Transverse colon (tissue), 4 donors: ENCODE measurements around the gene ENDOV. TPM values are rescaled to one million over a fixed set of nuclear protein-coding genes. Genes with fewer than 3 reads are reported as not detected.

ENCODE experiments used
- DNase-seq: peaks from one replicate; pipeline ENCODE4 v3.0.0-alpha.2; 2019
- H3K27ac ChIP-seq, 4 donors: fragments of 200-600 bp; sonication (generic); 2 replicates each; pipeline ENCODE4 v1.5.1; 2016 to 2018; ENCODE audit warnings: inconsistent platforms in 4 of 4
- H3K27me3 ChIP-seq: fragments of 200-600 bp; sonication (generic); 2 replicates; pipeline ENCODE4 v1.5.1; 2017; ENCODE audit warnings: inconsistent platforms
- H3K36me3 ChIP-seq, 4 donors: fragments of 200-600 bp; sonication (generic); 2 replicates each; pipeline ENCODE4 v1.5.1; 2017 to 2019; ENCODE audit warnings: inconsistent platforms in 4 of 4
- H3K4me1 ChIP-seq, 4 donors: fragments of 200-600 bp; sonication (generic); 2 replicates each; pipeline ENCODE4 v1.5.1; 2017 to 2020; ENCODE audit warnings: inconsistent platforms in 4 of 4
- H3K4me3 ChIP-seq, 4 donors: fragments of 200-600 bp; sonication (generic); 1 replicate in 1 of 4; 2 replicates in 3 of 4; pipeline versions ENCODE4 v1.5.1 to v1.6.1; 2017 to 2019; ENCODE audit warnings: inconsistent platforms in 4 of 4
- H3K9me3 ChIP-seq, 2 donors: fragments of 200-600 bp; sonication (generic); 2 replicates each; pipeline ENCODE4 v1.5.1; 2017 to 2019; ENCODE audit warnings: inconsistent platforms in 2 of 2
- CTCF ChIP-seq, 5 experiments: fragments of 200-600 bp in 3 of 5; fragments of 450-650 bp in 2 of 5; sonication (generic) in 3 of 5; IDR thresholded peaks; 1 replicate in 2 of 5; 2 replicates in 3 of 5; pipeline ENCODE4 v1.5.1; 2016 to 2017; ENCODE audit warnings: antibody characterized with exemption in 5 of 5, inconsistent platforms in 3 of 5, mild to moderate bottlenecking in 2 of 5, moderate library complexity in 1 of 5
- EP300 ChIP-seq: sonication (generic); formaldehyde crosslinking; IDR thresholded peaks from one replicate; pipeline ENCODE4 v1.6.1; 2017; ENCODE audit warnings: antibody characterized with exemption, low read depth
- POLR2A ChIP-seq: fragments of 450-650 bp; IDR thresholded peaks from one replicate; pipeline ENCODE4 v1.6.1; 2016; ENCODE audit warnings: antibody characterized with exemption, mild to moderate bottlenecking, moderate library complexity
- POLR2AphosphoS5 ChIP-seq, 3 donors: sonication (generic); formaldehyde crosslinking; IDR thresholded peaks; one replicate each; pipeline ENCODE4 v1.6.1; 2016; ENCODE audit warnings: antibody characterized with exemption in 3 of 3
- WGBS, 2 donors: methylation state at CpG; one replicate each; pipeline ENCODE4 v1.1.5; 2018; ENCODE audit warnings: low coverage in 1 of 2; 5-methylcytosine and 5-hydroxymethylcytosine counted together
- in situ Hi-C, 4 donors: fragments of 200-750 bp; cut with MboI; loops; one replicate each; pipeline versions ENCODE4 v1.15.0 to v1.15.1; 2017; ENCODE audit warnings: low sequenced_read_pairs in 3 of 4, low pct_ligation_motif_present in 1 of 4, low pct_unique_long_range_greater_than_20kb in 1 of 4
- intact Hi-C: fragments of 100-400 bp; cut with DNase I; formaldehyde crosslinking; loops from one replicate; pipeline ENCODE4 v1.15.1; 2023; ENCODE audit warnings: low total_unique reads
- total RNA-seq, 4 donors: library from RNA; depleted of rRNA; stranded (reverse); fragments of >200 nt; gene quantifications; one replicate each; pipeline ENCODE4 v1.1.0, GENCODE V29; 2016

ENDOV gene
- total RNA-seq, 4 donors from 2014 or later = 14.9 to 26.9 (median 19.9) TPM

DNA sequence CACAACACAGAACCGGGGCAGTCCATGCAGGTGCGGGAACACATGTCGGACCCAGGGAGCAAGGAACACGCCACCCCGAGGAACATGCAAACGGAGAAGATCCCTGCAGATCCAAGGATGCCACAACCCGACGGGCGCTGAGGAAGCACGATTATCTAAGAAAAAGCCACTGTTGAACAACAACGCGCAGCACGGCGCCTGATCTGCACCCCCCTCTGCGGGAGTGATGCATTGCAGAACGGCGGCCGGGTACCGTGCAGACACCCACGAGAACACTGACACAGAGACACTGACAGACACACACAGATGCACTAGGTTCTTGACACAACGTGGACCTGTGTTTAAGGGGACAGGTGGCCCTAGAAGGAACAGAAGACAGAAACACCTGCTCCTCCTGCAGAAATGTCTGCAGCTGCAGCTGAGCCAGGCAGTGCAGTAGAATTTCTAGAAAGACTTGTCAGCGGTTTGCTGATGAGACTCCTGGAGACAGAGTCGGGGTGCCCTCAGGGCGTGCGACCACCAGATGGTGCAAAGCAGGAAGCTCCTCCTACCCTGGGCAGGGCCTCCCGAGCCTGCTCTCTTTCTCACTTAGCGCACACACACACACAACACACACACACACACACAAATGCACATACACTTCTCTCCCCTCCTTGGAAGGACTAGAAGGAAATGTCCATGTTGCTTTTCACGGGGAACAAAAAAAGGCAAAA is 54.0 kb downstream of the ENDOV start:
- intact Hi-C loops = no loop called here
- WGBS, 2 donors = 76% methylated on average over 28 of the region's 28 CpGs; no CpG with 5 or more reads in 1 of the 2 donors

DNA sequence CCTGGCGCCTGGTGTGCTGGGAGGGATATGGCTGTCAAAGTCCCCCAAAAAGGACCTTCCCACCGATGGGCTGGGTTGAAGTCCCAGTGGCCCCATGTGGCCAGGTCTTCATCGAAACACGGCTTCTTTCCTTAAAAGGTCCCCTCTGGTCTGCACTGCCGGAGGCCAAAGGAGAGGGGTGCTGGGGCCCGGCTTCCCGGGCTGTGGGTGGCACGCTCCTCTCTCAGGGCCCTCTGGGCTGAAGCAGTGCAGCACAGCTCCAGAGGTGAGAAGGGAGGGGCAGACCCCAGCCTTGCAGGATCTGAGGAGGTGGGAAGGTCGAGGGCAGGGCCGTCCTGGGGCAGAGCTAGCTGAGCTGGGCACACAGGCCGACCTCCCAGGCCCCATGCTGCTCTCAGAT is 54.7 kb downstream of the ENDOV start:
- Histone ChIP-seq H3K4me1 (peaks cover 0 to 4% (median 3%) of the 10 kb centered on the region in 4 donors), H3K27me3 (peaks cover 76% of the 10 kb centered on the region), H3K27ac (no peak overlapping the region), H3K36me3 (no peaks in the 10 kb centered on the region), H3K4me3 (no peak overlapping the region), H3K9me3 (no peaks in the 10 kb centered on the region)
- no peak for TF ChIP-seq EP300
- TF ChIP-seq CTCF (IDR thresholded peaks at IDR 0.05) = no peak
- TF ChIP-seq POLR2A = no peak
- no peak for TF ChIP-seq POLR2AphosphoS5 (IDR thresholded peaks at IDR 0.05)
- in situ Hi-C loops = no loop called here
- DNase-seq = no peak
- intact Hi-C loops = no loop called here
- WGBS, 2 donors = 85% methylated on average over 11 of the region's 11 CpGs; no CpG with 5 or more reads in 1 of the 2 donors

More for the DNA sequence above, 54.0 kb downstream of the ENDOV start:
- in situ Hi-C loops = no loop called here
- peaks cover 68% of the 10 kb centered on the region for H3K27me3 ChIP-seq
- H3K27ac ChIP-seq = no peak overlapping the region
- no peaks in the 10 kb centered on the region for H3K36me3 ChIP-seq
- no peak for TF ChIP-seq POLR2A
- TF ChIP-seq CTCF (IDR thresholded peaks at IDR 0.05) = no peak
- TF ChIP-seq POLR2AphosphoS5 (IDR thresholded peaks at IDR 0.05) = no peak
- TF ChIP-seq EP300 = no peak
- no peak for DNase-seq
- H3K9me3 ChIP-seq = no peaks in the 10 kb centered on the region
- H3K4me1 ChIP-seq = no peaks in the 10 kb centered on the region
- H3K4me3 ChIP-seq = no peak overlapping the region

DNA sequence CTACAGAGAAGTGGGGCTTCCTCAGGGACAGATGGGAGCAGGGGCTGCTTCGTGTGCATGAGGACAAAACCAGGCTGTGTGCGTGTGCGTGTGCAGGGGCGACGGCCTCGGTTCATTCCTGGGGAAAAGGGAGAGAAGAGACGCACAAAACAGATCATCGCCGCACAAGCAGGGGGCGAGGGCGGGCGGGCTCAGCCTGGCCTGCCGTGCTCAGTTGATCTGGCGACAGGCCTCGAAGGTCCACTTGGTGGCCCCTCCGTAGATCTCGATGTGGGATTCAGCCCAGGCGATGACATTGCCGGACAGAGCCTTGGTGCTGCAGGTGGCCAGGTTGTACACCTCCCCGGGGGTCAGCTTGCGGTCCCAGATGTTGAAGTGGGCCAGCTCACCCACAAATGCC is 55.6 kb downstream of the ENDOV start:
- in situ Hi-C loops (no loop called here), intact Hi-C loops (no loop called here)
- no peaks in the 10 kb centered on the region for H3K36me3 ChIP-seq
- H3K4me3 ChIP-seq = no peak overlapping the region
- H3K9me3 ChIP-seq = no peaks in the 10 kb centered on the region
- peaks cover 0 to 12% (median 10%) of the 10 kb centered on the region in 4 donors for H3K4me1 ChIP-seq
- H3K27ac ChIP-seq = no peak overlapping the region
- WGBS, 2 donors = 87 to 90% methylated on average over 13 to 21 of the region's 21 CpGs
- H3K27me3 ChIP-seq = peaks cover 85% of the 10 kb centered on the region
- DNase-seq = no peak
- no peak for TF ChIP-seq POLR2A
- no peak for TF ChIP-seq CTCF (IDR thresholded peaks at IDR 0.05)
- TF ChIP-seq POLR2AphosphoS5 (IDR thresholded peaks at IDR 0.05) = no peak
- no peak for TF ChIP-seq EP300

DNA sequence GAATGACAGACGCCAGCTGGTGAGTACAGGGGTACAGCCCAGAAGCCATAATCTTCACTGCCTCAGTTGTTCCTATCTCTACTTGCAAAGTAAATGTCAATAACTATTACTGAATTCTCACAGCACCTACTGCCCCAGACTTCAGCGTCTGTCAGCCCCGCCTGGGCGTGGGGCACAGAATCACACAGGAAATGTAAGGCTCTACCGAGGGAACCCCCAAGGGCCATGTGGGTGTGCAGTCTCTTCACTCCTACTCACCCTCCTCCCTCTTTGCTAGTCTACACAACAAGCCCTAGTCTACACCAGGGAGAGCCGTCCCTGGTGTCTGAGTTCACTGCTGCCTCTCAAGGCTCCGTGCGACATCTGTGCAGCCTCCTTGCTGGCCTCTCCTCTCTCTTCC is 57.0 kb downstream of the ENDOV start:
- Histone ChIP-seq H3K36me3 (no peaks in the 10 kb centered on the region), H3K9me3 (no peaks in the 10 kb centered on the region), H3K4me1 (peaks cover 2 to 24% (median 20%) of the 10 kb centered on the region in 4 donors), H3K4me3 (no peak overlapping the region), H3K27me3 (peaks cover 93% of the 10 kb centered on the region), H3K27ac (no peak overlapping the region)
- DNase-seq = no peak
- intact Hi-C loops (no loop called here), in situ Hi-C loops (no loop called here)
- 78 to 90% methylated on average over 3 to 8 of the region's 8 CpGs for WGBS, 2 donors
- TF ChIP-seq POLR2A = no peak
- no peak for TF ChIP-seq POLR2AphosphoS5 (IDR thresholded peaks at IDR 0.05)
- no peak for TF ChIP-seq EP300
- TF ChIP-seq CTCF (IDR thresholded peaks at IDR 0.05) = no peak
